ENCODE data around the gene GRIK5. TPM values are rescaled to one million over a fixed set of nuclear protein-coding genes. Genes with fewer than 3 reads are reported as not detected.

Gene GRIK5
- total RNA-seq, 1 experiment from 2014 or later = 0.48 TPM

DNA sequence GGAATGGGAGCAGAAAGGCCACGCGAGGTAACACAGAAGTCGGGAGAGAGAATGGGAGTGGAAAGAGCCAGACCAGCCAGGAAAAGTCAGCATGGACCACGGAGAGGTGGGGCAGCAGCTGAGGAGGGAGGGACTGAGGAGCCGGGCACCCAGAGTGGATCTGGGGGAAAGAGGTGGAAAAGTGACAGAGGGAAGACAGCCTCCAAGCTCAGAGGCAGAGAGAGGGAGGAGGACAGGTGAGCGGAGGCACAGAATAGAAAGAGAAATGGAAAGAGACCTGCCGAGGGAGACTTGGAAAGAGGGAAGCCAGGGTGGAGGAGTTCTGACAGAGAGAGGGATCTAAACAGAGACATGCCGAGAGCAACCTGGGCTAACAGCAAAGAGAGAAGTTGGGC lies 1.6 kb downstream of the GRIK5 start:
- no TSS peak for BruUV-seq (replicated peaks)
- H3K4me3 Mint-ChIP-seq (ENCODE audit: unreplicated experiment) = no peak overlapping the region
- H3K4me1 Mint-ChIP-seq (ENCODE audit: low read depth, unreplicated experiment) = no peaks in the 10 kb centered on the region
- H3K4me3 ChIP-seq (ENCODE audit: low read depth, low read length) = no peak overlapping the region
- H3K9me3 ChIP-seq = no peaks in the 10 kb centered on the region
- intact Hi-C loops (cut with micrococcal nuclease; ENCODE audit: unreplicated experiment) = no loop called here
- H3K27me3 Mint-ChIP-seq (ENCODE audit: insufficient read depth, unreplicated experiment) = peaks cover 7% of the 10 kb centered on the region
- H3K36me3 ChIP-seq (ENCODE audit: control insufficient read depth, insufficient read depth, low read length) = no peaks in the 10 kb centered on the region
- TF ChIP-seq, protein P1, sequence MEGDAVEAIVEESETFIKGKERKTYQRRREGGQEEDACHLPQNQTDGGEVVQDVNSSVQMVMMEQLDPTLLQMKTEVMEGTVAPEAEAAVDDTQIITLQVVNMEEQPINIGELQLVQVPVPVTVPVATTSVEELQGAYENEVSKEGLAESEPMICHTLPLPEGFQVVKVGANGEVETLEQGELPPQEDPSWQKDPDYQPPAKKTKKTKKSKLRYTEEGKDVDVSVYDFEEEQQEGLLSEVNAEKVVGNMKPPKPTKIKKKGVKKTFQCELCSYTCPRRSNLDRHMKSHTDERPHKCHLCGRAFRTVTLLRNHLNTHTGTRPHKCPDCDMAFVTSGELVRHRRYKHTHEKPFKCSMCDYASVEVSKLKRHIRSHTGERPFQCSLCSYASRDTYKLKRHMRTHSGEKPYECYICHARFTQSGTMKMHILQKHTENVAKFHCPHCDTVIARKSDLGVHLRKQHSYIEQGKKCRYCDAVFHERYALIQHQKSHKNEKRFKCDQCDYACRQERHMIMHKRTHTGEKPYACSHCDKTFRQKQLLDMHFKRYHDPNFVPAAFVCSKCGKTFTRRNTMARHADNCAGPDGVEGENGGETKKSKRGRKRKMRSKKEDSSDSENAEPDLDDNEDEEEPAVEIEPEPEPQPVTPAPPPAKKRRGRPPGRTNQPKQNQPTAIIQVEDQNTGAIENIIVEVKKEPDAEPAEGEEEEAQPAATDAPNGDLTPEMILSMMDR (IDR thresholded peaks at IDR 0.05; ENCODE audit: insufficient read depth in 1 of 2, low read depth in 1 of 2, low read length in 1 of 2, severe bottlenecking in 1 of 2, unreplicated experiment in 1 of 2) = no peak
- H3K9me3 Mint-ChIP-seq (ENCODE audit: unreplicated experiment) = no peaks in the 10 kb centered on the region
- no peak for DNase-seq
- no peaks in the 10 kb centered on the region; the same call in 1 of the 2 replicates for H3K27me3 ChIP-seq (replicated peaks; ENCODE audit: control insufficient read depth, insufficient read depth, low read length)
- no peaks in the 10 kb centered on the region for H3K36me3 Mint-ChIP-seq (ENCODE audit: insufficient read depth, unreplicated experiment)
- POLR2A ChIA-PET = no interaction called here
- CTCF ChIA-PET = interaction anchor here (1.0 kb wide), 1 partner anchor 10 kb away, joined by 5 read pairs; no protein-coding TSS in a partner anchor
- no peaks in the 10 kb centered on the region for H3K4me1 ChIP-seq
- H3K27ac Mint-ChIP-seq (ENCODE audit: unreplicated experiment) = no peak overlapping the region

DNA sequence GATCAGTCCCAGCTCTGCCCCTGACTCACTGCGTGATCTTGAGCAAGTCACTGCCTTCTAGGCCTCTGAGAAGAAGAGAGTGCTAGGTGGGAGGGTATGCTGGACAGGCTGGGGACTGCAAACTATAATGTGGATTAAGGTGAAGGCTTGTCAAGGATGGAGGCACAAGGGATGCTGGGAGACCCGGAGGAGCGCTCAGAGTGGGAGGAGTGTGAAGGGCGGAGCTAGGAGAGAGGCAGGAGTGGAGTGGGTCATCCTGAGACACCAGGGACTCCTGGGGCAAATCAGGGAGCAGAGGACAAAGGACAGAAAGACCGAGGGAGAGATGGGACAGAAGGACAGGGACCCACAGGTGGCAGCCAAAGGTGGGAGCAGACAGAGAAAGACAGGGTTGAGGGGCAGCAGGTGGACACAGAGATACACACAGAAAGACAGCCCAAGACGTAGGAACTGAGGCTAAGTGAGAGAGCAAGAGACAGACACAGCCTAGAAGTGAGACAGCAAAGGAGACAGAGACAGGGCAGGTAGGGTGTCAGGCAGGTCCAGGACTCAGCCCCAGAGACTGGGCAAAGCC lies 2.6 kb downstream of the GRIK5 start:
- Histone ChIP-seq H3K9me3 (no peaks in the 10 kb centered on the region), H3K4me3 (ENCODE audit: low read depth, low read length) (no peak overlapping the region), H3K4me1 (no peaks in the 10 kb centered on the region), H3K27me3 (replicated peaks; ENCODE audit: control insufficient read depth, insufficient read depth, low read length) (no peaks in the 10 kb centered on the region; the same call in 1 of the 2 replicates), H3K36me3 (ENCODE audit: control insufficient read depth, insufficient read depth, low read length) (no peaks in the 10 kb centered on the region)
- Mint-ChIP-seq H3K9me3 (ENCODE audit: unreplicated experiment) (no peaks in the 10 kb centered on the region), H3K27me3 (ENCODE audit: insufficient read depth, unreplicated experiment) (peaks cover 7% of the 10 kb centered on the region), H3K27ac (ENCODE audit: unreplicated experiment) (no peak overlapping the region), H3K4me1 (ENCODE audit: low read depth, unreplicated experiment) (no peaks in the 10 kb centered on the region), H3K36me3 (ENCODE audit: insufficient read depth, unreplicated experiment) (no peaks in the 10 kb centered on the region), H3K4me3 (ENCODE audit: unreplicated experiment) (no peak overlapping the region)
- CTCF ChIA-PET = interaction anchor here (1.0 kb wide), 1 partner anchor 9 kb away, joined by 5 read pairs; no protein-coding TSS in a partner anchor
- intact Hi-C loops (cut with micrococcal nuclease; ENCODE audit: unreplicated experiment) = no loop called here
- TF ChIP-seq, protein P1 (IDR thresholded peaks at IDR 0.05; ENCODE audit: insufficient read depth in 1 of 2, low read depth in 1 of 2, low read length in 1 of 2, severe bottlenecking in 1 of 2, unreplicated experiment in 1 of 2) = no peak
- DNase-seq = no peak
- BruUV-seq (replicated peaks) = no TSS peak
- POLR2A ChIA-PET = no interaction called here

DNA sequence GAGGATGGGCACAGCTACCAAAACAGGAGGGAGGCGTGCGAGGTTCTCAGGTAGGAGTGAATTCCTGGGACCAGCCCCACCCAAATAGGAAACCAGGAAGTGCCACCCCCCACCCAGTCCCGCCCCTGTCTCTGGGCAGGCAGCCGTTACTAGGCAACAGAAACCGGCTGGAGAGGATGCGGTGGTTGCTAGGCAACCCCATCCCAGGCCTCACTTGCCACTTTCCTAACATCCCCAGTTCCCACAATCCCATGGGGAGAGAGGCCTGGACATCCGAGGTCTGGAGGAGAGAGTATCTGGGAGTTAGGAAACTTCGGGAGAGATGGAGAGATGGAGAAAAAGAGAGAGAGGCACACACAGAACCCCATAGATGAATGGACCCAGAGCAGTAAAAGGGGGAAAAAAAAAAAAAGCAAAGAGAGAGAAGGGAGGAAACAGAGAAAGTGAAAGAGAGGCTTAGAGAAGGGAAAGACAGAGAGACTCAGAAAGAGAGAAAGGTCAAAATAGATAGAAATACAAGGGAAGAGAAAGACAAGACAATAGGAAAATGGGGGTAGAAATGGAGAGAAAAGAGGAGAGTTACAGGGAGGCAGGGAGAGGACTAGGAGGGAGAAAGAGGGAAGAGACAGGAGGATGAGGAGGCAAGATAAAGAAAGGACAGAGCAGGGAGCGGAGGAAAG lies 3.8 kb downstream of the GRIK5 start:
- Histone ChIP-seq H3K4me1 (no peaks in the 10 kb centered on the region), H3K27me3 (replicated peaks; ENCODE audit: control insufficient read depth, insufficient read depth, low read length) (no peaks in the 10 kb centered on the region; the same call in 1 of the 2 replicates), H3K9me3 (no peaks in the 10 kb centered on the region), H3K4me3 (ENCODE audit: low read depth, low read length) (no peak overlapping the region), H3K36me3 (ENCODE audit: control insufficient read depth, insufficient read depth, low read length) (no peaks in the 10 kb centered on the region)
- H3K4me3 Mint-ChIP-seq (ENCODE audit: unreplicated experiment) = no peak overlapping the region
- no peaks in the 10 kb centered on the region for H3K36me3 Mint-ChIP-seq (ENCODE audit: insufficient read depth, unreplicated experiment)
- ChIA-PET POLR2A (no interaction called here), CTCF (no interaction called here)
- intact Hi-C loops (cut with micrococcal nuclease; ENCODE audit: unreplicated experiment) = no loop called here
- H3K27ac Mint-ChIP-seq (ENCODE audit: unreplicated experiment) = no peak overlapping the region
- TF ChIP-seq, protein P1 (IDR thresholded peaks at IDR 0.05; ENCODE audit: insufficient read depth in 1 of 2, low read depth in 1 of 2, low read length in 1 of 2, severe bottlenecking in 1 of 2, unreplicated experiment in 1 of 2) = no peak
- no peaks in the 10 kb centered on the region for H3K9me3 Mint-ChIP-seq (ENCODE audit: unreplicated experiment)
- H3K4me1 Mint-ChIP-seq (ENCODE audit: low read depth, unreplicated experiment) = no peaks in the 10 kb centered on the region
- DNase-seq = peak; percentile 49 to 68
- no TSS peak for BruUV-seq (replicated peaks)
- H3K27me3 Mint-ChIP-seq (ENCODE audit: insufficient read depth, unreplicated experiment) = peaks cover 7% of the 10 kb centered on the region
